ENCODE data around the gene SYT8.

- TF ChIP-seq CTCF (IDR thresholded peaks at IDR 0.05; ENCODE audit: insufficient read depth, low read length) (no peak), REST (IDR thresholded peaks at IDR 0.05; ENCODE audit: insufficient replicate concordance, low read depth) (no peak)
These were observed 19.6 kb downstream of the SYT8 start for GRCh38 chr11:1854132-1854948.

Measured in HL-60 (cell line).